Measurements from ENCODE around the gene ARHGAP42. TPM values are rescaled to one million over a fixed set of nuclear protein-coding genes. Genes with fewer than 3 reads are reported as not detected.

Gene ARHGAP42
- total RNA-seq, 5 donors from 2014 or later (not counting 1 experiment from before 2014, with no cell fraction given): 0.13 to 0.82 (median 0.49) TPM

DNA sequence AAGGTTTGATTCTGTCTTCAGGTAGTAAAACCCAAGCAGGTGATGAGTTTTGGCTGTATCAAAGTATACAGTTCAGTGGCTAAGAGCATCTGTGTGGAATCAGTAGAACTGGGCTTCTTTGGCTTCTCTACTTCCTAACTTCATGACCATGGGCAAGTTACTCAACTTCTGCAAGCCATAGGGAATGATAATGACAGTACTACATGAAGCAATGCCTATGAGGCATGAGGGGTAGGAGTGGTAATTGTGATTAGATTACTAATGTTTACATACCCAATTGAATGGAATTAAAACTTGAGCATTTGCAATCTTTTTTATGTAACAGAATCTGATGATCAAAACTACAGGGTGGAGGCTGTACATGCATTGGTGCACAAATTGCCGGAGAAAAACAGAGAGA lies 278.3 kb downstream of the ARHGAP42 start:
- no peak overlapping the region for H3K4me3 Mint-ChIP-seq
- no peaks in the 10 kb centered on the region for H3K27me3 Mint-ChIP-seq
- ATAC-seq (replicated peaks in 1 of 4) (no peak), DNase-seq (no peak)
- Histone ChIP-seq H3K27me3 (replicated peaks in 1 of 2; ENCODE audit: control insufficient read depth in 2 of 2, extremely low read depth in 1 of 2, insufficient read depth in 2 of 2, low read length in 1 of 2) (no peaks in the 10 kb centered on the region), H3K36me3 (ENCODE audit: control insufficient read depth in 2 of 2, extremely low read depth in 1 of 2, insufficient read depth in 1 of 2, low read length in 1 of 2) (no peaks in the 10 kb centered on the region), H3K4me3 (ENCODE audit: control insufficient read depth in 1 of 2, extremely low read depth in 1 of 2, low read length in 1 of 2) (no peak overlapping the region), H3K4me1 (ENCODE audit: control insufficient read depth in 1 of 2, extremely low read depth in 1 of 2, insufficient read depth in 2 of 2, low read length in 2 of 2) (no peaks in the 10 kb centered on the region), H3K27ac (ENCODE audit: low read length) (no peak overlapping the region), H3K9me3 (no peaks in the 10 kb centered on the region)
- H3K27ac Mint-ChIP-seq: no peak overlapping the region
- no peaks in the 10 kb centered on the region for H3K36me3 Mint-ChIP-seq
- no peaks in the 10 kb centered on the region for H3K4me1 Mint-ChIP-seq
- POLR2A ChIA-PET: no interaction called here
- peaks cover 6 to 32% (median 9%) of the 10 kb centered on the region in 3 donors for H3K9me3 Mint-ChIP-seq
- CTCF ChIA-PET: no interaction called here
- WGBS (ENCODE audit: insufficient coverage): no CpG with 5 or more reads among the region's 1 CpG

DNA sequence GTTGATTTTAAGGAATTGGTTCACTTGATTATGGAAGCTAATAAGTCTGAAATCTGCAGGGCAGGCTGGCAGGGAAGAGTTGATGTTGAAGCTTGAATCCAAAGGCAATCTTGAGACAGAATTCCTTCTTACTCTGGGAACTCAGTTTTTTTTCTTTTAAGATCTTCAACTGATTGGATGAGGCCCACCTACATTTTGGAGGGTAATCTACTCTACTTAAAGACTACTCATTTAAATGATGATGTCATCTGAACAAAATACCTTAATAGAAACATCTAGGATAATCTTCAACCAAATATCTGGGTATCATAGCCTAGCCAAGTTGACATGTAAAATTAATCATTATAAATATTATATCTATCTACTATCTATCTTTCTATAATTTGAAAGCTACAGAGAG lies 279.3 kb downstream of the ARHGAP42 start:
- DNase-seq (no peak), ATAC-seq (replicated peaks in 1 of 4) (no peak)
- Mint-ChIP-seq H3K27ac (no peak overlapping the region), H3K9me3 (peaks cover 6 to 38% (median 9%) of the 10 kb centered on the region in 3 donors), H3K4me3 (no peak overlapping the region), H3K4me1 (no peaks in the 10 kb centered on the region), H3K27me3 (no peaks in the 10 kb centered on the region), H3K36me3 (no peaks in the 10 kb centered on the region)
- no peak overlapping the region for H3K27ac ChIP-seq (ENCODE audit: low read length)
- no peaks in the 10 kb centered on the region for H3K27me3 ChIP-seq (replicated peaks in 1 of 2; ENCODE audit: control insufficient read depth in 2 of 2, extremely low read depth in 1 of 2, insufficient read depth in 2 of 2, low read length in 1 of 2)
- no peak overlapping the region for H3K4me3 ChIP-seq (ENCODE audit: control insufficient read depth in 1 of 2, extremely low read depth in 1 of 2, low read length in 1 of 2)
- ChIA-PET POLR2A (no interaction called here), CTCF (interaction anchor here in 1 of 2 donors (0.6 kb wide), 1 partner anchor 12 kb away, joined by 3 read pairs; no protein-coding TSS in a partner anchor)
- H3K36me3 ChIP-seq (ENCODE audit: control insufficient read depth in 2 of 2, extremely low read depth in 1 of 2, insufficient read depth in 1 of 2, low read length in 1 of 2): no peaks in the 10 kb centered on the region
- no peaks in the 10 kb centered on the region for H3K4me1 ChIP-seq (ENCODE audit: control insufficient read depth in 1 of 2, extremely low read depth in 1 of 2, insufficient read depth in 2 of 2, low read length in 2 of 2)
- H3K9me3 ChIP-seq: no peaks in the 10 kb centered on the region

DNA sequence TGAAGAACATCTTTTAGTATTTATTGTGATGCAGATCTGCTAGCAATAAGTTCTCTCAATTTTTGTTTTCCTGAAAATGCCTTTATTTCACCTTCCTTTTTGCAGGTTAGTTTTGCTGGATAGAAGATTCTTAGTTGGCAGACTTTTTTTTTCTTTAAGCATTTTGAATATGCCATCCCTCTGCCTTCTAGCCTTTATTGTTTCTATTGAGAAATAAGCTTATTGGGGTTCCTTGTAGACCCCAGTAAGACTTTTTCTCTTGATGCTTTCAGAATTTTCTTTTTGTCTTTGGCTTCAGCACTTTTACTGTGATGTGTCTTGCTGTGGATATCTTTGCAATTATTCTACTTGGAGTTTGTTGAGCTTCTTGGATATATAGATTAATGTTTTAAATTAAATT lies 281.9 kb downstream of the ARHGAP42 start:
- Histone ChIP-seq H3K27ac (ENCODE audit: low read length) (no peak overlapping the region), H3K27me3 (replicated peaks in 1 of 2; ENCODE audit: control insufficient read depth in 2 of 2, extremely low read depth in 1 of 2, insufficient read depth in 2 of 2, low read length in 1 of 2) (no peaks in the 10 kb centered on the region), H3K4me1 (ENCODE audit: control insufficient read depth in 1 of 2, extremely low read depth in 1 of 2, insufficient read depth in 2 of 2, low read length in 2 of 2) (no peaks in the 10 kb centered on the region), H3K4me3 (ENCODE audit: control insufficient read depth in 1 of 2, extremely low read depth in 1 of 2, low read length in 1 of 2) (no peak overlapping the region), H3K9me3 (no peaks in the 10 kb centered on the region), H3K36me3 (ENCODE audit: control insufficient read depth in 2 of 2, extremely low read depth in 1 of 2, insufficient read depth in 1 of 2, low read length in 1 of 2) (no peaks in the 10 kb centered on the region)
- no peaks in the 10 kb centered on the region for H3K27me3 Mint-ChIP-seq
- ChIA-PET CTCF (no interaction called here), POLR2A (no interaction called here)
- peaks cover 9 to 33% (median 21%) of the 10 kb centered on the region in 3 donors for H3K9me3 Mint-ChIP-seq
- ATAC-seq (replicated peaks in 1 of 4): no peak
- no peak overlapping the region for H3K4me3 Mint-ChIP-seq
- no peaks in the 10 kb centered on the region for H3K4me1 Mint-ChIP-seq
- DNase-seq: no peak
- no peak overlapping the region for H3K27ac Mint-ChIP-seq
- no peaks in the 10 kb centered on the region for H3K36me3 Mint-ChIP-seq

DNA sequence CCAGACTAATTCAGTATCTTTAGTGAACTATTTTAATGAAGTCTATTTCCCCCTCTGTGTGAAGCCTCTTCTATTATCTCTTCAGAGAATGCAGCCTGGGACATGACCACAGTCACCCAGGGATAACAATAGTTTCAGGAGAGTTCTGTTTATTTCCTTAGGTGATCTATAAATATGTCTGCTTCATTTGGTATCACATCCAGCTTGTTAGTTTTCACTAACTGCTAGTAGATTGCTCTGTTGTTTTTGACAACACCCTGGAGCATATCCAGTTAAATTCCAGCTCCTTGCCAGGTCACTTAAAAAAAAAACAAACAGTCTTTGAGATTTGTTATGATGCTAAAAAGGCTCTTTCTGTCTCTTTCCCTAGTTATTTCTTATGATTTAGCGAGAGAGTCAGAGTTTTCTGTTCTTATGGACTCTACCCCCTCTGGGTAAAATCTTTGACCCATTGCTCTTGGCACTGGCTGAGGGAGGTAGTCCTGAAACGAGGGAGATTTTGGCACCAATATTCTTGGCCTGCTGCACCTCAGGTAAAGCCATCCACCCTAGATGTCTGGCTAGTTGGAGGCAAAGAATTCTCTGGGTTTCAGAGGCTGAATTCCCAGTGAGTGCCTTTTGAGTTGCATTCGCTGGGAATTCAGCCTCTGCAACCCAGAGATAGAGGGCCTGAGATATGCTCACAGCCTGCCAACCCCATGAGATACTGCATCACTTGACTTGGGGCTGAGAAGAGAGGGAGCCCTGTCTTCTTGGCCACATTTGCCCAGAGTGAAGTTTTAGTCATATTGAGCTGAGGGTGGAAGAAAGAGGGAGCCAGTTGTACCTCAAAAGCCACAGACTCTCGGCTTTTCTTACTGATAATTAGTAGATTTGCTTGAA lies 283.4 kb downstream of the ARHGAP42 start:
- H3K4me3 ChIP-seq (ENCODE audit: control insufficient read depth in 1 of 2, extremely low read depth in 1 of 2, low read length in 1 of 2): no peak overlapping the region
- H3K27me3 Mint-ChIP-seq: no peaks in the 10 kb centered on the region
- H3K4me3 Mint-ChIP-seq: no peak overlapping the region
- no peak overlapping the region for H3K27ac Mint-ChIP-seq
- H3K27ac ChIP-seq (ENCODE audit: low read length): no peak overlapping the region
- H3K36me3 ChIP-seq (ENCODE audit: control insufficient read depth in 2 of 2, extremely low read depth in 1 of 2, insufficient read depth in 1 of 2, low read length in 1 of 2): no peaks in the 10 kb centered on the region
- WGBS (ENCODE audit: insufficient coverage): 75% methylated on average over 1 of the region's 4 CpGs
- no peaks in the 10 kb centered on the region for H3K27me3 ChIP-seq (replicated peaks in 1 of 2; ENCODE audit: control insufficient read depth in 2 of 2, extremely low read depth in 1 of 2, insufficient read depth in 2 of 2, low read length in 1 of 2)
- POLR2A ChIA-PET: no interaction called here
- no peaks in the 10 kb centered on the region for H3K36me3 Mint-ChIP-seq
- H3K9me3 ChIP-seq: no peaks in the 10 kb centered on the region
- H3K4me1 ChIP-seq (ENCODE audit: control insufficient read depth in 1 of 2, extremely low read depth in 1 of 2, insufficient read depth in 2 of 2, low read length in 2 of 2): no peaks in the 10 kb centered on the region
- peaks cover 9 to 27% (median 24%) of the 10 kb centered on the region in 3 donors for H3K9me3 Mint-ChIP-seq
- ATAC-seq (replicated peaks in 1 of 4) (no peak), DNase-seq (no peak)
- H3K4me1 Mint-ChIP-seq: no peaks in the 10 kb centered on the region
- CTCF ChIA-PET: no interaction called here

DNA sequence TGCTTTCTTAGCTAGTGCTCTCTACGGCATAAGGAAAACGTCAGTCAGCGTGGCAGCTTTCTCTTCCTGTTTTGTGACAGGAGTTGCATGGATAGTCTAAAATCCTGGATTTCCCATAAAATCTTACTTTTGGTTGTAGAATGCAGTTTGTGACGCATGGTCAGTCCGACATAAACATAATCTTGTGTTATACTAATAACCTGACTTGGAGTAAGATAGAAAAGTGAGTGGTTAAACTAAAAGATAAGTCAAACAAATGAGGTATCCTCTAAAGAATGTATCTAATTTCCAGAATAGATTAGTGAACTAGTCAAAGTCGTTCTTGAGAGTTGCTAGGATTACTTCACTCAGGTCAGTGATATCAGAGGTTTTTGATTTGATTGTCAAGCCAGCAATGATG lies 285.0 kb downstream of the ARHGAP42 start:
- no peaks in the 10 kb centered on the region for H3K4me1 Mint-ChIP-seq
- CTCF ChIA-PET: no interaction called here
- H3K4me3 Mint-ChIP-seq: no peak overlapping the region
- H3K36me3 ChIP-seq (ENCODE audit: control insufficient read depth in 2 of 2, extremely low read depth in 1 of 2, insufficient read depth in 1 of 2, low read length in 1 of 2): no peaks in the 10 kb centered on the region
- ATAC-seq (replicated peaks in 1 of 4): no peak
- no peaks in the 10 kb centered on the region for H3K27me3 ChIP-seq (replicated peaks in 1 of 2; ENCODE audit: control insufficient read depth in 2 of 2, extremely low read depth in 1 of 2, insufficient read depth in 2 of 2, low read length in 1 of 2)
- H3K4me3 ChIP-seq (ENCODE audit: control insufficient read depth in 1 of 2, extremely low read depth in 1 of 2, low read length in 1 of 2): no peak overlapping the region
- H3K9me3 Mint-ChIP-seq: peaks cover 9 to 26% (median 22%) of the 10 kb centered on the region in 3 donors
- WGBS (ENCODE audit: insufficient coverage): no CpG with 5 or more reads among the region's 6 CpGs
- H3K27me3 Mint-ChIP-seq: no peaks in the 10 kb centered on the region
- no peak for DNase-seq
- POLR2A ChIA-PET: no interaction called here
- no peaks in the 10 kb centered on the region for H3K36me3 Mint-ChIP-seq
- no peak overlapping the region for H3K27ac Mint-ChIP-seq
- no peak overlapping the region for H3K27ac ChIP-seq (ENCODE audit: low read length)
- no peaks in the 10 kb centered on the region for H3K9me3 ChIP-seq
- no peaks in the 10 kb centered on the region for H3K4me1 ChIP-seq (ENCODE audit: control insufficient read depth in 1 of 2, extremely low read depth in 1 of 2, insufficient read depth in 2 of 2, low read length in 2 of 2)

DNA sequence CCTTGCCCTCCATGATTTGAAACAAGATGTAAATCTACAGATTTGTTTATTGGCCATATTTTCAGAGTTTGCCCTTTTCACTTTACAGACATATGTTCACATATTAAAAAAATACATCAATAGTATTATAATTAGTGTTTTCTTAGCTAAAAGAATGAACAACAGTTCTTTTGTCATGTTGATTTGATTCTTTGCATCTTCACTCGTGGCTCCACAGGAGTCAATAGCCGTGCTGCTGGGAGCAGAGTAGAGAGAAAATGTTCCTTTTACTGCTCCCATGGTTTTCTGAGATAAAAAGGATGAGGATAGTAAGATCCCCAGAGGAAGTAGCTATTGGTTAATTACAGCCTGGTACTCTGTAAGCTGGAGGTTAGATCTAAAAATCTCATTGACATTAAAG lies 291.4 kb downstream of the ARHGAP42 start:
- ChIA-PET POLR2A (interaction anchor here in 1 of 2 donors (0.6 kb wide), 1 partner anchor 15 kb away, joined by 3 read pairs; no protein-coding TSS in a partner anchor), CTCF (no interaction called here)
- Histone ChIP-seq H3K4me1 (ENCODE audit: control insufficient read depth in 1 of 2, extremely low read depth in 1 of 2, insufficient read depth in 2 of 2, low read length in 2 of 2) (no peaks in the 10 kb centered on the region), H3K36me3 (ENCODE audit: control insufficient read depth in 2 of 2, extremely low read depth in 1 of 2, insufficient read depth in 1 of 2, low read length in 1 of 2) (no peaks in the 10 kb centered on the region), H3K9me3 (no peaks in the 10 kb centered on the region), H3K4me3 (ENCODE audit: control insufficient read depth in 1 of 2, extremely low read depth in 1 of 2, low read length in 1 of 2) (no peak overlapping the region), H3K27ac (ENCODE audit: low read length) (no peak overlapping the region), H3K27me3 (replicated peaks in 1 of 2; ENCODE audit: control insufficient read depth in 2 of 2, extremely low read depth in 1 of 2, insufficient read depth in 2 of 2, low read length in 1 of 2) (no peaks in the 10 kb centered on the region)
- Mint-ChIP-seq H3K4me1 (no peaks in the 10 kb centered on the region), H3K27ac (no peak overlapping the region), H3K4me3 (no peak overlapping the region), H3K9me3 (peaks cover 3 to 13% (median 9%) of the 10 kb centered on the region in 3 donors), H3K27me3 (no peaks in the 10 kb centered on the region), H3K36me3 (no peaks in the 10 kb centered on the region)
- 48% methylated on average over 2 of the region's 2 CpGs for WGBS (ENCODE audit: insufficient coverage)
- ATAC-seq (replicated peaks in 1 of 4) (no peak), DNase-seq (no peak)

Data from T-cell (primary cell).